K562 (cell line): ENCODE measurements around the gene AMDHD1. TPM values are rescaled to one million over a fixed set of nuclear protein-coding genes. Genes with fewer than 3 reads are reported as not detected.

ENCODE experiments used
- ATAC-seq: fragments of 200-7000 bp; cut with Tn5 transposase; 3 replicates; pipeline ENCODE4 v1.9.1; 2020; ENCODE audit warnings: moderate library complexity
- BruUV-seq: library from RNA; stranded (reverse); fragments of 400-500 nt; replicated peaks from 2 replicates; lab custom pipeline; 2021; lab: Mats Ljungman, UMichigan
- CTCF ChIA-PET: fragments of 300-600 bp; formaldehyde crosslinking; extraction: SDS; loops from one replicate; lab custom pipeline; 2021; ENCODE audit warnings: low intra/inter-chr PET ratio; lab: Yijun Ruan, JAX
- POLR2A ChIA-PET: fragments of 300-600, 350-650 bp; sonication (Branson Sonifier 250); formaldehyde crosslinking; extraction: SDS; loops from one replicate; lab custom pipeline; 2021; ENCODE audit warnings: antibody characterized with exemption, inconsistent platforms; lab: Yijun Ruan, JAX
- DNase-seq, 4 experiments: peaks; one replicate each; pipeline versions ENCODE4 v3.0.0 to v3.0.0-alpha.2; 2011 to 2018; ENCODE audit warnings: low spot score in 3 of 4, mixed read lengths in 3 of 4; ENCODE audit errors: extremely low read depth in 1 of 4
- FAIRE-seq: peaks from 2 replicates; lab custom pipeline; 2011; peaks lifted over from hg19 to GRCh38; lab: Jason Lieb, UNC
- H2AFZ ChIP-seq: 2 replicates; pipeline ENCODE4 v1.6.0; 2011; ENCODE audit warnings: low read depth, low read length, control low read depth, inconsistent platforms
- H3K27ac ChIP-seq: fragments of 200-600 bp; 3 replicates; pipeline ENCODE4 v1.8.0; 2011; ENCODE audit warnings: low read depth, mild to moderate bottlenecking, control low read depth, inconsistent platforms, low read length, moderate library complexity, mixed read lengths; ENCODE audit errors: extremely low read depth
- H3K27me3 ChIP-seq, 2 experiments: fragments of 300-600 bp in 1 of 2; 2 replicates in 1 of 2; 3 replicates in 1 of 2; pipeline versions ENCODE4 v1.6.0 to v1.8.0; 2011; ENCODE audit warnings: inconsistent platforms in 2 of 2, low read length in 2 of 2, mild to moderate bottlenecking in 1 of 2, mixed read lengths in 1 of 2, moderate library complexity in 1 of 2; ENCODE audit not compliant: control insufficient read depth in 2 of 2, insufficient read depth in 2 of 2
- H3K36me3 ChIP-seq: fragments of 300-600 bp; 3 replicates; pipeline ENCODE4 v1.8.0; 2011; ENCODE audit warnings: mild to moderate bottlenecking, low read length, inconsistent platforms; ENCODE audit not compliant: control insufficient read depth, insufficient read depth
- H3K4me1 ChIP-seq, 2 experiments: fragments of 200-600 bp in 1 of 2; replicated peaks in 1 of 2; 2 replicates in 1 of 2; 3 replicates in 1 of 2; pipeline versions ENCODE4 v1.5.1 to v1.8.0; 2011; ENCODE audit warnings: inconsistent platforms in 2 of 2, low read length in 2 of 2, mild to moderate bottlenecking in 1 of 2, mixed read lengths in 1 of 2, moderate library complexity in 1 of 2; ENCODE audit not compliant: control insufficient read depth in 2 of 2, insufficient read depth in 2 of 2
- H3K4me2 ChIP-seq: 2 replicates; pipeline ENCODE4 v1.6.1; 2011; ENCODE audit warnings: low read length, control low read depth, inconsistent platforms, mixed read lengths; ENCODE audit not compliant: insufficient read depth
- H3K4me3 ChIP-seq: fragments of 200-600 bp; sonication (generic), shearing (Covaris generic); 2 replicates; pipeline ENCODE4 v1.5.1; 2016; ENCODE audit warnings: control low read depth, inconsistent platforms
- H3K79me2 ChIP-seq: fragments of 200-600 bp; 3 replicates; pipeline ENCODE4 v1.8.0; 2011; ENCODE audit warnings: low read length, inconsistent platforms; ENCODE audit not compliant: control insufficient read depth, insufficient read depth
- H3K9ac ChIP-seq, 2 experiments: 2 replicates each; pipeline versions ENCODE4 v1.6.0 to v1.6.1; 2011; ENCODE audit warnings: low read depth in 2 of 2, low read length in 2 of 2, control low read depth in 1 of 2, inconsistent platforms in 1 of 2, mild to moderate bottlenecking in 1 of 2, mixed read lengths in 1 of 2; ENCODE audit not compliant: insufficient read depth in 1 of 2
- H3K9me1 ChIP-seq: one replicate; pipeline ENCODE4 v1.6.0; 2011; ENCODE audit warnings: inconsistent platforms, mild to moderate bottlenecking, low read length, moderate library complexity; ENCODE audit not compliant: control insufficient read depth, insufficient read depth
- H3K9me3 ChIP-seq: replicated peaks from 2 replicates; pipeline ENCODE4 v1.5.1; 2011; ENCODE audit warnings: low read depth, low read length, inconsistent platforms; ENCODE audit not compliant: control insufficient read depth, insufficient read depth
- H4K20me1 ChIP-seq: replicated peaks from 2 replicates; pipeline ENCODE4 v1.6.1; 2011; ENCODE audit warnings: low read length, inconsistent platforms, mixed read lengths; ENCODE audit not compliant: control insufficient read depth, insufficient read depth
- ATF1 ChIP-seq, 2 experiments: fragments of 450-650 bp in 1 of 2; IDR thresholded peaks; 2 replicates each; pipeline ENCODE4 v1.6.1; 2016; ENCODE audit warnings: missing compliant biosample characterization in 1 of 2, missing genetic modification characterization in 1 of 2
- DACH1 ChIP-seq: fragments of 450-650 bp; IDR thresholded peaks from 2 replicates; pipeline ENCODE4 v1.6.1; 2018; ENCODE audit not compliant: partially characterized antibody
- PML ChIP-seq: IDR thresholded peaks from 2 replicates; pipeline ENCODE4 v1.6.1; 2012; ENCODE audit warnings: low read length, inconsistent platforms
- ZSCAN29 ChIP-seq: fragments of 450-650 bp; IDR thresholded peaks from 2 replicates; pipeline ENCODE4 v1.6.1; 2017
- WGBS: fragments of 100-300 bp; shearing (Covaris generic); methylation state at CpG from one replicate; pipeline ENCODE4 v1.1.6; 2016; ENCODE audit warnings: low coverage, mixed read lengths; ENCODE audit not compliant: insufficient coverage; ENCODE audit errors: missing lambda C conversion rate; 5-methylcytosine and 5-hydroxymethylcytosine counted together
- in situ Hi-C: fragments of 300-500 bp; cut with MboI; formaldehyde crosslinking; loops from 4 replicates; pipeline ENCODE4 v1.15.0; 2018; ENCODE audit warnings: inconsistent platforms, mixed read lengths
- intact Hi-C: fragments of 100-400 bp; cut with micrococcal nuclease; formaldehyde crosslinking; loops from 2 replicates; pipeline ENCODE4 v1.14.2; 2022
- polyA plus RNA-seq, 8 experiments: library from polyadenylated mRNA; depleted of rRNA in 4 of 8; stranded (reverse) in 5 of 8; unstranded in 3 of 8; fragments of >200 nt; fragmentation: Nextera tagmentation in 2 of 8; fragmentation: Illumina TruSeq in 1 of 8; extraction: Ambion mirVana in 2 of 8; extraction: Trizol in 1 of 8; gene quantifications; 2 replicates each; pipeline versions ENCODE4 v1.2.1 to v1.2.3, GENCODE V29; 2011 to 2014; ENCODE audit warnings: inconsistent platforms in 1 of 8, missing spikeins in 1 of 8
- total RNA-seq, 7 experiments: library from RNA; depleted of rRNA in 6 of 7; stranded (reverse); fragments of >200 nt in 6 of 7; fragmentation: Illumina TruSeq in 2 of 7; extraction: Trizol in 2 of 7; gene quantifications; 2 replicates each; pipeline versions ENCODE4 v1.2.1 to v1.2.3, GENCODE V29; 2011 to 2021; ENCODE audit warnings: low replicate concordance in 1 of 7

AMDHD1 gene
- total and polyA plus RNA-seq, 9 of the 15 experiments (the other 6 are each of a cell fraction or from before 2014, with no cell fraction given), result not detected

GRCh38 chr12:95988506-95989275 is 45.6 kb downstream of the AMDHD1 start:
- CTCF ChIA-PET, result no interaction called here
- POLR2A ChIA-PET, result no interaction called here
- BruUV-seq, result no TSS peak
- H3K9me3 ChIP-seq, result no peaks in the 10 kb centered on the region
- no peaks in the 10 kb centered on the region for H3K9me1 ChIP-seq
- WGBS, result 0% methylated on average over 11 of the region's 11 CpGs
- no peak overlapping the region for H2AFZ ChIP-seq
- H3K4me3 ChIP-seq, result no peak overlapping the region
- in situ Hi-C loops (no loop called here), intact Hi-C loops (no loop called here)
- FAIRE-seq (no peak), ATAC-seq (no peak), DNase-seq (no peak)
- no peak overlapping the region for H3K9ac ChIP-seq
- no peaks in the 10 kb centered on the region; the same call in 1 of the 2 replicates for H4K20me1 ChIP-seq
- no peaks in the 10 kb centered on the region for H3K36me3 ChIP-seq
- peaks cover 14 to 32% of the 10 kb centered on the region in 2 experiments; a peak in 4 of 5 replicates for H3K27me3 ChIP-seq
- TF ChIP-seq ZSCAN29, result no peak
- no peak overlapping the region for H3K27ac ChIP-seq
- H3K4me2 ChIP-seq, result no peak overlapping the region
- no peaks in the 10 kb centered on the region for H3K4me1 ChIP-seq
- H3K79me2 ChIP-seq, result no peaks in the 10 kb centered on the region

GRCh38 chr12:95989504-95990123 is 46.5 kb downstream of the AMDHD1 start:
- in situ Hi-C loops, result no loop called here
- H3K4me3 ChIP-seq, result no peak overlapping the region
- POLR2A ChIA-PET, result interaction anchor here (1.0 kb wide), 1 partner anchor 10 kb away, joined by 4 read pairs; no protein-coding TSS in a partner anchor

More at GRCh38 chr12:95989504-95990123, 46.5 kb downstream of the AMDHD1 start:
- intact Hi-C loops, result loop anchor here (10.0 kb wide), 1 partner anchor 365 kb away; no protein-coding TSS in a partner anchor
- DNase-seq (no peak), FAIRE-seq (no peak), ATAC-seq (no peak)
- Histone ChIP-seq H3K27me3 (peaks cover 14 to 37% of the 10 kb centered on the region in 2 experiments; a peak in 4 of 5 replicates), H3K79me2 (no peaks in the 10 kb centered on the region), H3K9ac (no peak overlapping the region), H3K27ac (no peak overlapping the region), H2AFZ (no peak overlapping the region), H3K9me1 (no peaks in the 10 kb centered on the region), H3K36me3 (no peaks in the 10 kb centered on the region), H3K4me2 (no peak overlapping the region), H3K4me1 (no peaks in the 10 kb centered on the region), H4K20me1 (no peaks in the 10 kb centered on the region; the same call in 1 of the 2 replicates), H3K9me3 (no peaks in the 10 kb centered on the region)
- BruUV-seq, result no TSS peak
- WGBS, result 0% methylated on average over 4 of the region's 4 CpGs
- CTCF ChIA-PET, result no interaction called here
- TF ChIP-seq PML (no peak), DACH1 (no peak), ATF1 (CRISPR knock-in tag; IDR thresholded peaks at IDR 0.05) (no peak), ATF1 (tag; IDR thresholded peaks at IDR 0.05) (no peak)
